ENCODE measurements around the gene ADGRL2. TPM values are rescaled to one million over a fixed set of nuclear protein-coding genes. Genes with fewer than 3 reads are reported as not detected.

ADGRL2 gene
- total and polyA plus RNA-seq, 2 donors (not counting 3 experiments of a cell fraction or from before 2014, with no cell fraction given): 32.7 to 46.1 TPM

- no peak overlapping the region for H3K4me2 ChIP-seq (ENCODE audit: insufficient read depth, low read length)
- H3K79me2 ChIP-seq (ENCODE audit: control insufficient read depth, insufficient read depth, low read length): peaks cover 5% of the 10 kb centered on the region
- no peak overlapping the region for H2AFZ ChIP-seq (ENCODE audit: low read depth, low read length)
- H3K9me3 ChIP-seq (replicated peaks; ENCODE audit: control insufficient read depth, insufficient read depth, low read length): no peaks in the 10 kb centered on the region
- H4K20me1 ChIP-seq (replicated peaks; ENCODE audit: control insufficient read depth, extremely low read depth, insufficient read depth, low read length): no peaks in the 10 kb centered on the region
- peaks cover 30% of the 10 kb centered on the region for H3K4me1 ChIP-seq (ENCODE audit: control insufficient read depth, extremely low read depth, insufficient read depth, low read length)
- DNase-seq (ENCODE audit: low read depth, low spot score) (no peak), FAIRE-seq (no peak)
- intact Hi-C loops (cut with micrococcal nuclease): loop anchor here (5.0 kb wide), 2 partner anchors 52 to 173 kb away; no protein-coding TSS in a partner anchor
- no peak overlapping the region for H3K9ac ChIP-seq (replicated peaks; ENCODE audit: extremely low read depth, insufficient read depth, low read length)
- H3K36me3 ChIP-seq (ENCODE audit: control insufficient read depth in 2 of 2, extremely low read depth in 1 of 2, insufficient read depth in 2 of 2, low read length in 2 of 2): no peaks in the 10 kb centered on the region
- H3K27me3 ChIP-seq (ENCODE audit: control insufficient read depth in 2 of 2, insufficient read depth in 2 of 2, low read length in 2 of 2): no peaks in the 10 kb centered on the region
- TF ChIP-seq GATA2 (IDR thresholded peaks at IDR 0.05; ENCODE audit: insufficient read depth, insufficient read length, low read depth, low read length) (no peak), EZH2 (IDR thresholded peaks at IDR 0.05; ENCODE audit: borderline replicate concordance, low read depth, low read length, severe bottlenecking) (no peak), MYC (IDR thresholded peaks at IDR 0.05; ENCODE audit: low read depth, low read length) (no peak), CTCF (IDR thresholded peaks at IDR 0.05; ENCODE audit: extremely low read depth in 1 of 2, insufficient read depth in 1 of 2, low read depth in 1 of 2, low read length in 2 of 2) (no peak), MAX (IDR thresholded peaks at IDR 0.05; ENCODE audit: insufficient read depth, insufficient read length) (no peak), POLR2A (IDR thresholded peaks at IDR 0.05; ENCODE audit: low read depth, low read length) (no peak), FOS (IDR thresholded peaks at IDR 0.05; ENCODE audit: borderline replicate concordance, insufficient read depth, low read length) (no peak), JUN (IDR thresholded peaks at IDR 0.05; ENCODE audit: borderline replicate concordance, insufficient read depth, insufficient read length, low read depth) (no peak), POLR2AphosphoS5 (IDR thresholded peaks at IDR 0.05; ENCODE audit: insufficient read depth, low read depth, low read length) (no peak)
- H3K27ac ChIP-seq (ENCODE audit: insufficient read depth, low read depth, low read length): no peak overlapping the region
- no peak overlapping the region for H3K4me3 ChIP-seq (replicated peaks in 1 of 3; ENCODE audit: insufficient read depth in 1 of 3, low read depth in 1 of 3, low read length in 3 of 3)
- ChIA-PET POLR2A (no interaction called here), CTCF (interaction anchor here (1.0 kb wide), 1 partner anchor 40 kb away, joined by 3 read pairs; no protein-coding TSS in a partner anchor)
- dilution Hi-C loops (cut with MboI; ENCODE audit: extremely low pct_ligation_motif_present, low sequenced_read_pairs): no loop called here
- H3K9me1 ChIP-seq (replicated peaks; ENCODE audit: control insufficient read depth, extremely low read depth, insufficient read depth, low read length): no peaks in the 10 kb centered on the region
- no TSS peak for BruUV-seq (replicated peaks)
Measured at GRCh38 chr1:81874940-81875339, 74.2 kb downstream of the ADGRL2 start.
